HG02981 (cell line): ENCODE results near the gene ABAT.
"Not testable (repeated sequence)": the region's sequence is repeated elsewhere in the genome, so short reads cannot be mapped to it uniquely, and the experiment has no call there.

Experiments
- ATAC-seq: cut with Tn5 transposase; IDR thresholded peaks from one replicate; pipeline ENCODE4 v1.9.1; 2021; ENCODE audit warnings: mild to moderate bottlenecking, moderate library complexity; ENCODE audit not compliant: unreplicated experiment

Gene ABAT

DNA sequence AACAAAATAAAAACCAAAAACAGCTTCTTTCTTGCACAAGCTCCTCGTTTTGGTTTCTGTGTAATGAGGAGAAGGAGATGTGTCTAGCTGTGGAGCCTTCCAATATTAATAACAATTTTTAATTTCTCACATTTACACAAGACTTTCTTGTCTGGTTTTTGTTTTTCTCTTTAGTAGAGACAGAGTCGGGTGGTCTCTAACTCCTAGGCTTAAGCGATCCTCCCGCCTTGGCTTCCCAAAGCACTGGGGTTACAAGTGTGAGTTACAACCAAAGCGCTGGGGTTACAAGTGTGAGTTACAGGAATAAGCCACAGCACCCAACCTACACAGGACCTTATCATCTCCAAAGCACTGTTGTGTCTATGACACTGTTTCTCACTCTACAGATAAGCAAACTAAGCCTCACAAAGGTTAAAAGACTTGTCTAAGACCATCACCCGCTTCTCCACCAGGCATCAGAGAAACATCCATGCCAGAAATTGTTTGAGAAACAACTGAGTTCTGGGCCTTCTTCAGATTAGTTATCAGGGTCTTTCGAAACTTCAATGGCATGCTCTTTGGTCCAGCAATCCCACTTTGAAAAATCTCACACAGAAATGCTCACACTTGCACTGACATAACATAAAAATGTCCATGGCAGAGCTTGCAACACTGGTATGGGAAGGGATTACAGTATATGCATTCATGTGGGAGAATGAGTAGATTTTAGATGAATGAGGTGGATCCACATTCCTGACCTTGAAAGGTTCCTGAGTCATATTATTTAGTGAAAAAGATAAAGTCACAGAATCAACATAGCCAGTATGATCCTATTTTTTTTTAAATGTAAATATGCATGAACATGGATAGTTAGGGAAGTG lies 3.9 kb downstream of the ABAT start:
- no peak for ATAC-seq

DNA sequence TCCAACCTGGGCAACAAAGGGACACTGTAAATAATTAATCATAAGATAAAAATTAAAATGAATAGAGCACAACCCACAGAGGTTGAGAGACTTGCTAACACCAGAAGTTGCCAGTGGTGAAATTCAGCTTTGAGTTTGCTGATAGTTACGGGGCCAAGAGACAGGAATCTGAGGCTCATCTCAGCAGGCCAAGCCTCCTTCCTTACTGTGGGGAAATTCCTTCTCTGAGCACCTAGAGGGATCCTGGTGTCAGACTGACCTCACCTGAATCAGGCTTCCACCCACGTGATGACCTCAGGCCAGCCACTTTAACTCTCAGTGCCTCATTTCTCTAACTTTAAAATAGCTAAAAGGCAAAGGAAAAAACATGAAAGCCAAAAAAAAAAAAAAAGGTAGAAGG lies 4.7 kb downstream of the ABAT start:
- ATAC-seq: no peak

DNA sequence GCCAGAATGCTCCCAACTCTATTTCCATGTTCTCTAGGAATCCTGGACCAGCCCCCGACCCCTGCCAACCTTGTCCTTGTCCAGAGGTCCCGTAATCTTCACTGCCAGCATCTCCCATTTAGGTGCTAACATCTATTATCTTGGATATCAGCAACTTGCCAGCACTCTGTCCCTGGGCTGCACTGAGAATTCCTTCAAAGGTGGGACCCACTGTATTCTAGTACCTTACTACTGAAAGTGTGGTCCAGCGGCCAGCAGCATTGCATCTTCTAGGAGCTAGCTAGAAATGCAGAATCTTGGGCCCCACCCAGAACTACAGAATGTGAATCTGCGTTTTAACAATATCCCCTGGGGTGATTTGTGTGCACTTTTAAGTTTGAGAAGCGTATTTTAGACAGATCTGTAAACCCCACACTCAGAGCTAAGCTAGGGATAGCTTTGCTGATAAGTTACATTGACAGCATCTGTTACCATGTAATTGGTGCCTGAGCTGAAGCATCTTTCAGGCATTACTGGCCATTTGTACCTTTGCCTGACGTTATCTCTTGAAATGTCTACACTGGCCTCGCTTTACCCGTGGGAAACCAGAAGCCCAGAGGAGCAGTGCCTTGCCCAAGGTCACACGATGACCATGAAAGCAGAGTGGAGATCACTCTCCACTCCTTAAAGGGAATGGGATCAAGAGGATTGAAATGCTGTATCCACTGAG lies 8.3 kb downstream of the ABAT start:
- ATAC-seq: no peak

DNA sequence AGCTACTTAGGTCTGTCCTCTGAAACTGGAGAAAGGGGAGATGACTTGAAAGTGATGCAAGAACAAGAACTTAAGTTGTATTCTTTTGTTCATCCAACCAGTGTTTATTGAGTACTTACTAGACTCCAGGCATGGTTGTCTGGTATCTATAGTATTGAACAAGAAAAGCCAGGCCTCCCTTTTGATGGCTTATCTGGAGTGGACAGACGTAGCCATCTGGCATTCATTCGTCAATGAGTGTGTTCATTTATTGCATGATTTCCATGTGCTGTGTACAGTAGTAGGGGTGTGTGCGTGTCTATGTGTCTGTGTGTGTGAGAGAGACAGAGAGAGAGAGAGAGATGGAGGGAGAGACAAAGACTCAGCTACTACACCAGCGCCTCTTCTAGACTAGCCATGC lies 9.2 kb downstream of the ABAT start:
- ATAC-seq: no peak

DNA sequence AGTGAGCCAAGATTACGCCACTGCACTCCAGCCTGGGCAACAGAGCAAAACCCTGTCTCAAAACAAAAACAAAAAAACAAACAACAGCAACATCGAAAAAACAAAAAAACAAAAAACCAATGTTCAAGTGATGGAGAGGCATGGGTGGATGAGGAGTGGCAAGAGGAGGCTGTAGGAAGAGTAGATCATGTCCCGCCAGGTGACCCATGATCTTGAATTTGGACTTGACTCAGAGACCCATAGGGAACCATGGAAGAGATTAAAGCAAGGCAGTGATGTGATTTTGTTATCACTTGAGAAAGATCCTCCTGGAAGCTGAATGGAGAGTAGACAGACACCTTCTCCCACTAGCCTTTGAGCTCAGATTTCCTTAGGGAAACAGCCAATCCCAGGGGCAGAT lies 11.2 kb downstream of the ABAT start:
- no peak for ATAC-seq

DNA sequence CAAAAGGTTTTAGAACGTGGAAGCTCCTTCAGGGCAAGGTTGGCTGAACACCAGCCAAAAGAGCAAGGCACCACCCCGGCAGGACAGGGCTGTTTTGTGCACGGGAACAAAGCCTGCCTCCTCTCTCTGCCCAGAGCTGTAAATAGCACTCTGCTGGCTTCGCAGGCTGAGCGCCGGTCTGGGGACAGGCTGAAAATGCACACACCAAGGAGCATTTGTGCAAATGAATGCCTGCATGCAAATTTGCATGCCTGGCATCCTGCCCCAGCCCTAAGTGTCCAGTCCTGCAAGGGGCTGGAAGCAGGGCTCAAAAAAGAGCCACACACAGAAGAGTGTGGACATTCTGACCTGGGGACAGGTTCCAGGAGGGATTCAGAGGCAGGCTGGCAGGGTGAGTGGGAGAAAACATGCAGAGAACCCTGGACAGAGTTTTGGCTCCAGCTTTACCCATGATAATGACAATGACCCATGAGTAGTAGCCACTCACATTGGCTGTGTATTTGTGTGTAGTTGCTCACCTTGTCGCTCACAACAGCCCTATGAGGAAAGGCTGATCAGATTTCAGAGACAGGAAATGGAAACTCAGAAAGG lies 11.7 kb downstream of the ABAT start:
- no peak for ATAC-seq

DNA sequence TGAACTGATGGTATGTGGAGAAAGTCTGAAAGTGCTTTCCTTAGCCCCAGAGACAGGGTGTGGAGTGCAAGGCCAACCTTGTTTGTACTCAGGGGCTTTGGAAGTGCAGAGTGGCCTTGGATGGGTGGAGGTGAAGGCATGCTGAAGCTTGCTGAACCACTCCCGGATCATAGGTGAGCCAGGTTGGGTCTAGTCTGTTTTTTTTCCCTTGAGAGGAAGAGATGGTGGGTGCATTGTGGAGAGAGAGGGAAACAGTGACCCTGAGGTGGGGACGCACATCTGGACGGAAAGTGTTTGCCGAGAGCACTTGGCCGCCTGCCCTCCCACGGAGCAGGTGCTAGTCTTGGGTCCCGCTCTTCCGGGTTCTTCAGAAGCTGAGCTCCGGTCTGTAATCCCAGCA lies 12.5 kb downstream of the ABAT start:
- ATAC-seq: no peak

DNA sequence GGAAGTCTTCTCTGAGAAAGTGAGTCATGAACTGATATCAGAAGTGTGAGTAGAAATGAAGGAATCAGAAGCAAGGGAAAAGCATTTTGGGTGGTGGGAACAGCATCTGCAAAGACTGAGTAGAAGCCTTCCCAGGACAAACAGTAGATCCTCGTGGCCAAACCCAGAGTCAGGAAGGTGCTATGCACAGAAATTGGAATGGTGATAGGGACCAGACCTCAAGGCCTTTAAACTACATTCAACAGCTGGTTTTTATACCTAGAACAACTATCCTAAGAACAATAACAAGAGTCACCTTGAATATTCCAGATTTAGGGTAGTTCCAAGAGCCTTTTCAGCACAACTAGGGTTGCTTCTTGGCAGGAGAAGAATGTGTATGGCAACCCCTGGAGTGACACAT lies 15.3 kb downstream of the ABAT start:
- no peak for ATAC-seq

DNA sequence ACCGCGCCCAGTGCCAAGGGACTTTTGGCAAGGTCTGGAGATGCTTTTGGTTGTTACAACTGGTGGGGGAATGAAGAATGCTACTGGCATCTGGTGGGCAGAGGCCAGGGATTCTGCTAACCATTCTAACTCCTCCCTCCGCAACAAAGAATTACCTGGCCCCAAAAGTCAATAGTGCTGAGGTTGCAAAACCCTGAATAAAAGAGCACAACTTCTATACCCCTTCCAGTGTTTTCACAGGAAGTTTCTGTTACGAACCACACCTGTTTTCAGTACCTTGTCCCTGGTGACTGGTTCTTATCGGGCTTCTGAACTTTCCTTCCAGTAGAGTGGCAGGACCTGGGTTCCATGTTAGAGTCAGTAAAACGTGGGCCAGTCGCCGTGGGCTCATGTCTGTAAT lies 17.3 kb downstream of the ABAT start:
- no peak for ATAC-seq

DNA sequence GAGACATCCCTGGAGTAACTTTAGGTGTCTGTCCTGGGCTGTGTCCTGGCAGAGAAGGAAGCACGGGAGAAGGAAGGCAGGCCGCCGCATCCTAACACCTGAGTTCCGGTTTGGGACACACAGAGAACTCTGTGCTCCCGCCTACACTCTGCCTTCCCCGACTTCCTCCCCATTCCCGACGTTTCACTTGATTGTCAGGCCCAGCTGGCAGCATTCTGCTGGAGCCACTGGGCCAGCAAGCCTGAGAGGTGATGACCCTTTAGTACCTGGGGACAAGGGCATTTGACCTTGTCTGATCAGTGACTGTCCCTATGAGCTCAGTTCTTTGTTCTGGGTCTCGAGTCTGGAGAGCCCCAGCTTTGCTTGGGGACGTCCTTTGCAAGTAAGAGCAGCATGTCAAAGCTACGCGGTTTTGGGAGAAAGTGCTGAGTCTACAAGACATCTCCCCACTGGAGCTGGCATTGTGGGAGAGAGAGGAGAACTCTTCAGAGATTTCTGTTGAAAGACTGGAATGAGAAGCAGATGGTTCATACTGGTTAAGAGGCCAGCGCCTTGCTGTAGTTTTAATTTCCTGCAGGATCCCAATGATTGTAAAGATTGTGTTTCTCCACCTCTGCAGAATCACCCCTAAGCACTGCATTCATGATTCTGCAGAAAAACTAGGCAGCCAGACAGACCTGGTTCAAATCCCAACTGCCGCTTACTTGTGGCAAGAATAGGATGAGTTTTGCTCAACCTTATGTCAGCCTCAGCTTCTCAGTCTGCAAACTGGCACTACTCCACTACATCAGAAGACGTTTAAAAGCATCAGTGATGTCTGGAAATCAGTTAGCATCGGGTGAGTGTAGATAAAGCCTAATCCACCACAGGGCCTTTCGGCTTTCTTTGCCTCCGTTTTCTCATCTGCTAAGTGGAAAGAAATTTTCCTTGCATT lies 20.6 kb downstream of the ABAT start:
- ATAC-seq: no peak

DNA sequence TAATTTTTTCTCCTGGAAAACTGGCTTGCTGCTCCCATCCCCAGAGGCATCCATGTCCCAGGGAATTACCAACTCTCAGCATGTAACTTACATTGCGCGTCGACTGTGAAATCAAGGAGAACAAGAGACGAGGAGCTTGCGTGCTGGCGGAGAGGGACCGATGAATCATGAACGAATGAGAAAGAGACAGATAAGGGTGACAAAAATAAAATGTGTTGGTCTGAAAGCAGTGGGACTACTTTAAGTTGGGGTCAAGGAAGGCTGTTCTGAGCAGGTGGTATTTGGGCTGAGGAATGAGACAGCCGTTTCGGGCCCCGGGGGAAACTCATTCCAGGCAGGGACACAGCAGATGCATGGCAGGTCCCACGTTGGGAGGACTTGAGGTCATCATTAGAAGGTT lies 22.5 kb downstream of the ABAT start:
- ATAC-seq: no peak

DNA sequence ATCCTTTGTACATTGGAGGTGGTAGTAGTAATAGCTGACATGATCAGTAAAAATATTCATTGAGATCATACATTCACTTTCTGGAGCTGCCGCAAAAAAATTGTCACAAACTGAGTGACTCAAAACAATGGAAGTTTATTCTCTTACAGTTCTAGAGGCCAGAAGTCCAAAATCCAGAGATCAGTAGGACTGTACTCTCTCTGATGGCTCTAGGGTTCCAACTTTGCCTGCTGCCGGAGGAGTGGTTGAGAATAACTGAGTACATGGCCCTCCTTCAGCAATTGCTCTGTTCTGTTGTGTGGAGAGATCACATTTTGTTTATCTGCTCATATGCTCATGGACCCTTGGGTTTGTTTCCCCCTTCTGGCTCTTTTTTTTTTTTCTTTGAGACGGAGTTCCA lies 23.5 kb downstream of the ABAT start:
- ATAC-seq: no peak

DNA sequence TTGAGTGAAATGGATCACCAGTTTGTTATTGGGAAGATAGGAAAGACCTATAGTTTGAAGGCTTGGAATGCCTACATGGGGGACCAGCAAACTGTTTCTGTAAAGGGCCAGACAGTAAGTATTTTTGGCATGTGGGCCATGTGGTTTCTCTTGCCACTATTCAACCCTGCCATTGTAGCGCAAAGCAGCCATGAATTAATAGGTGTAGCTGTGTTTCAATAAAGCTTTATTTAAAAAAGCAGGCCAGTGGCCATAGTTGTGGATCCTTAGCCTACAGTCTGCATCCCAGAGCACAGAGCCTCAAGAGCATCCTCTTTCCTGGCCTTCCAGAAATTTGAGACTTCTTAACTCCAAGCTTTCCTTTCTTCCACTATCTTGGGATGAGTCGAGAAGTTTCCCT lies 29.3 kb downstream of the ABAT start:
- no peak for ATAC-seq

DNA sequence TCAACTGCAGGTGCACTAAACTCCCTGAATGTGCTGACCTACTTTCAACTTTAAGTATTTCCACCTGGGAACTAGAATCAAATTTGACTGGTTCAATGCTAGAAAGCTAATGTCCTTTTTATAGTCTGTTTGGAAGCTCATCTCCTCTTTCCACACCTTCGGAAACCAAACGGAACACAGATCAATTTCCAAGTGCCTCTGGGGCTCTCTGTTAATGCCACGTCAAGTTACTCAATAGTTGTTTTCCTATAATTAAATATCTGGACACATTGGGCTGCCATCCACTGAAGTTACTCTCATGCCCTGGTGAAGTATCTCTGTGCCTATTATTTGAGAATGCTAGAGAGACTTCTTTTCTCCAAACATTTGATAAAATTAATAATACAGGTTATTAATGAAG lies 29.7 kb downstream of the ABAT start:
- no peak for ATAC-seq

DNA sequence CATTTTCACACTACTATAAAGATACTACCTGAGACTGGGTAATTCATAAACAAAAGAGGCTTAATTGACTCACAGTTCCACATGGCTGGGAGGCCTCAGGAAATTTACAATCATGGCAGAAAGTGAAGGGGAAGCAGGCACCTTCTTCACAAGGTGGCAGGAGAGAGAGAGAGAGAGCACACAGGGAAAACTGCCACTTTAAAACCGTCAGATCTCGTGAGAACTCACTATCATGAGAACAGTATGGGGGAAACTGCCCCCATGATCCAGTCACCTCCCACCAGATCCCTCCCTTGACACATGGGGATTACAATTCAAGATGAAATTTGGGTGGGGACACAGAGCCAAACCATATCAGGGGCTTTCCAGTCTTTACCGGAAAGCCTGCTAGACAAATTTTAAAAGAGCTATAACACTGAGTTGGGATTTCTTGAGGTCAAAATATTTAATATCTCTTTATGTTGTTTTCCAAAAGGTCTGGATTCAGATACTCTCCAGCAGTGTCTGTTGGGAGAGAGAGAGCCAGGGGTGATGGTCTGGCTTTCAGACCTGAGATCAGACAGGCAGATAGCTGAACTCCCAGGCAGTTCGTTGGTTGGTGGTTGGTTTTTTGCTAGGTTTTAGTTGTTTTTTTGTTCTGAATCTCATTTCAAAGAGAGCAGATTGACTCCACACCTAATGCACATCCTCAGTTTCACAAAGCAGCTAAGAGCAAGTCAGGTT lies 30.8 kb downstream of the ABAT start:
- not testable (repeated sequence) for ATAC-seq

DNA sequence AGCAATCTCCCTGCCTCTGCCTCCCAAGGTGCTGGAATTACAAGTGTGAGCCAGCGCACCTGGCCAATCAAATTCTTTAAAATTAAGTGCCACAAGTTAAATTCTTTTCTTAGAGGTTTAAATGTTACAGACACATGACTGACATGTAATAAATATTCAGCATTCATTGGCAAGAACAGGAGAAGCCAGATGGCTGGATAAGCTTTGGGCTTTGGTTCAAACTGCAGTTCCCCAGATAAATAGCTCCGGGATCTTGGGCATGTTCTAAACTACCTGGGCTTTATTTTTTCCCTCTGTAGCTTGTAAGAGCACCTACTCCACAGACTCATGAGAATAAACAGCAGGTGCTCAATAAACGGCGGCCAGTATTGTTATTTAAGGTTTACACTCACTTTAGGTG lies 34.1 kb downstream of the ABAT start:
- no peak for ATAC-seq

DNA sequence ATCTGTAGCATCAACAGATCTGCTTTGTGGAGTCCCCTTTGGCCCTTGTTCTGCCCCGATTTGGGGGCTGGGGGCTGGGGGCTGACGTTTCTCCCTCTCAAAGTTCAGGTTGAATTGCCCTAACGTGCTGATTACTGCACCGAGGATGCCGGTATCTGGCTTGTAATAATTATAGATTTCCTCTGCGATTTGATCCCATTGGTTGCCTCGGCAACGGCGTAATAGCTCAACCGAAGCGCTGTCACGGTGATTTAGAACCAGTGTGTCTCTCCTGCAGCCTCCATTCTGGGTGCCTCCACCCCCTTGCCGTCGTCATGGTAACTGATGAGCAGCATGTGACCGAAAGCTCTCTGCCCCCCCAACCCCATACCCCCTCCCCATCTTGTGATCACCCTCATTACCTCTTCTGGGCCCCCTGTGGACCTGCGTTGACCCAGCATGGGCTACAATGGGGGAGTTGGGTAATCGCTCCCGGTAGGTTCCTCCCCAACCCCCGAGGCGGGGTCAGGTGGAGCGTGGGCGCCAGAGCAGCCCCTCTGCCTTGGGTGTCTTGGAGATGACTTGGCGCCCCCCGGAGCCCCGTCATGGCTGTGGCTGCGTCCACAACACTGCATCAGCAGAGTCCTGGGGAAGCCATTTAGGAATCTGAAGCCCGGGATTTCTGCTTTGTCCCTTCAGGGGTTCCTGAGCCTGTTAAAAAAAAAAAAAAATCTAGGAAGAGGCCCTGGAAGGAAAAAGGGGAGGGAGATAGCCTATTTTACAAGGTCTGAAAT lies 38.4 kb downstream of the ABAT start:
- no peak for ATAC-seq

DNA sequence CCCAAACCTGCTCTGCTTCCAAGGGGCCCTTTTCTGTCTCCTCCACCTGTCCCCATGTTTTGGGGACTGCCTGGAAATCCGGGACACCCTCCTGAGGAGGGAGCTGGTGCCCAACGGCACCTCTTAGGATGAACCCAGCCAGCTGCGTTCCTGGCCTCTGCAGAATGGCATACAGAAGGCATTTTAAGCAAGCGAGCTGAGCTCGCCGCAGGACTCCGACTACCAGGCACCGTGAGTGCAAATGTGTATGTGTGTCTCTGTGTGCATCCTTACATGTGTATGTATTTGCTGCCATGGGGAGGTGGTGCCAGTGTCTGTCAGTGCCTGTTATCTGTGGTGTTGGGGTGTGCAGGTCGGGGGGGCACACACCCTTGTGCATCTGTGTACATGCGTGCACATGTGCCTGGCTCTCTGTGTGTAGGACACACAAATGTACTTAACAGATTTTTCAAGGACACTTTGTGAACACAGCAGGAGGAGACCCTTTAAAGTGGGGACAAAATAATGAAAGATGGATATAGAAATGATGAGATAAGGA lies 39.3 kb downstream of the ABAT start:
- no peak for ATAC-seq

DNA sequence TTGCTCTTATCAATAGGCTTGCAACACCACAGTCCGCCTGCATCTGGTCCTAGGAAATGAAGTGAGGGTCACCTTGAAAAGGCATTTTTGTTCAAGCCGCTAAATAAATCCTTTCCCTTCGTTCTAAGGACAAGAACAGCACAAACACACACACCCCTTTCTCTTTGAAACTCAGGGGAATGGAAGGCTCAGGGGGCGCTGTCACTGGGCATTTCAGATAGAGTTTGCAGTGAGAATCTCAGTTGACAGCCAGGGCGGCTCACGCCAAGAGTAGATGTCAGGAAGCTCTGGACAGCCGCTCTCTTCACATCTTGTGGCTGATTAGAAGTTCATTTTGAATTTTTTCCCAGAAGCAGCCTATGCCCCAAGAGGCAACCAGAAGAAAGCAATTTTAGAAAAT lies 39.8 kb downstream of the ABAT start:
- ATAC-seq: no peak
